ENCODE results near the gene CCR7.

The CCR7 gene

GRCh38 chr17:40560592-40561293 is 4.5 kb downstream of the CCR7 start:
- DNase-seq = no peak

DNA sequence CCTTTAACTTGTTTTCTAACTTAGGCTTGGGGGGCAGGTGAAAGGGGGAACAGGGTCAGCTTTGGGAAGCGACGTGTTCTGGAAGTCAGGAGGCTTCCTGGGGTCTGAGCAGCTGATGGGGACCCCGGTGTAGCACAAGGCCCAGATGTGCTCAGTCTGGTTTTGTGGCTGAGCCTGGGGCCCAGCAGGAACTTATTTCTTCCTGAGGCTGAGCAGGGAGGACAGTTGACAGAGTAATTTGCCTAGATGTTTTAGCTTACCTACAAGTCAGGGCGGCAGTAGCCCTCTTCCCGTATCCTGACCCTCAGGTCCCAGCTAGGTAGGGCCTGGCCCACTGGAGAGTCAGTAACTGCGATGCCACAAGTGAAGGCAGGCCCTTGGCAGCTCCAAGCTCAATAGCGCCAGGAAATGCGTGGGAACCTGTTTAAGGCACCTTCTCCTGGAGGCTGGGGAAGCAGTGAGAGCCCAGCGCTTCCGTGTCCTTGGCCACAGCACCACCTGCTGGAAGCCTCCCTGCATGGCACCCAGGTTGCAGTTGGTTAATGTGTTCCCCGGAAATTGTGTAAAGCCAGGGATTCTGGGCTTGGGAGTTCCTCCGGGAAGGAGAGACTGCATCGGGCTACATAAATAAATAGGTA is 5.2 kb downstream of the CCR7 start:
- DNase-seq = peak; percentile 91

GRCh38 chr17:40559564-40559916 is 5.7 kb downstream of the CCR7 start:
- DNase-seq = no peak

- no peak for DNase-seq
Measured at GRCh38 chr17:40558890-40559563, 6.2 kb downstream of the CCR7 start.

DNA sequence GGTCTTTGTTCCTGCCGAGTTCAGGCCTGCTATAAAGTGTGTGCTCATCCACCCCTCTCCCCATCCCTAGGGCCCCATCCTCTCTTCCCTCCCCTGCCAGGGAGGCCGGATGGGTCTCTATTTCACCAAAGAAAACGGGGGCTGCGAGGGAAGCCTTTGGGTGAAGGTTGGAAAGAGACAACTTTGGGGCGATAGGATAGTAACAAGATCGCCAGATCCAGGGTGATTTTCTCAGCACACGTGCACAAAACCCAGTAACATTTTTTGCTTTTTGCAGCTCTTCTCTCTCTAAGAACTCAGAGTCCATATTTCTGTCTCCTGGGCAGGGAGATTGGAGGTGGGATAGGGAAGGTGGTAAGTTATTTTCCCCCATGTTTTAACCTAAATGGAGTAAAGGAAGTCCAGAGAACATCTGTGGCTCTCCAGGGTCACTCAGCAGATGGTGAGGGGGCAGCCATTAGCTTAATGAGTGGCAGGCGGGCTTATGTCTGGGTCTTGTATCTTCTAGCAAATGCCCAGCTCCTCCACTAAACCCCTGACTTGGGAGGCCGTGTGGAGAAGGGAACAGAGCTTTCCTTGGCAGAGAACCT is 6.9 kb downstream of the CCR7 start:
- DNase-seq = no peak

DNA sequence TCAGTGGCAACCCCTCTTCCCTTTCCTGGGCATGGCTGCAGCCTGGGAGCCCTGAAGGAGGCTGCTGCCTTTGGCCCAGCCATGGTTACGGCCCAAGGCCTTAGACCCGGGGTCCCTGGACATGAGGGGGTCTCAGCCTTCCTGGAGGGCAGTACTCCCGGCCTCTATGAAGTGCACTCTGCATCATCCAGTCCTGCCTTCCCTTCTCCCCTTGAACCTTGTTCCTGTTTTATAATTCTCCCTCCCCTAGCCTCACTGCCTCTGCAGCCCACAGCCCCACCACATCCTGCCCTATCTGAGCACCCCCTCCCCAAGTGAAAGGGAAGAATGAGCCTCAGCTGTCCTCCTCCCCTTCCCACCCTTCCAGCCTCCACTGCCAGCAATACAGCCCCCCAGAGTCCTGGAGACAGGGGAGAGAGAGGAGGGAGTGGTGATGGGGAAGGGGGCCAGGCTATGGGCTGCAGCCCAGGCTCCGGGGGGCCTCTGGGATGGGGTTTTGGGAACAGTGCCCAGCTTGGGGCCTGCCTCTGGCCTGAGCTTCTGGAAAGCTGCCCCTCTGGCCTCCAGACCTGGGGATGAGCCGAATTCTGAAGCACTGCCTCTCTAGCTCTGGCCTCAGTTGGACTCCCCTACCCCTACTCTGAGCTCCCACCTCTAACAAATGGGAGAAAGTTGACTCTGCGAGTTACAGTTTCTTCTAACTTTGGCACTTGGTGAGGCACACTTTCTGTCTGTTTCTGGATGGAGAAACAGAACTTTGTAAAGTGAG is 7.6 kb downstream of the CCR7 start:
- peak; percentile 83 for DNase-seq

DNA sequence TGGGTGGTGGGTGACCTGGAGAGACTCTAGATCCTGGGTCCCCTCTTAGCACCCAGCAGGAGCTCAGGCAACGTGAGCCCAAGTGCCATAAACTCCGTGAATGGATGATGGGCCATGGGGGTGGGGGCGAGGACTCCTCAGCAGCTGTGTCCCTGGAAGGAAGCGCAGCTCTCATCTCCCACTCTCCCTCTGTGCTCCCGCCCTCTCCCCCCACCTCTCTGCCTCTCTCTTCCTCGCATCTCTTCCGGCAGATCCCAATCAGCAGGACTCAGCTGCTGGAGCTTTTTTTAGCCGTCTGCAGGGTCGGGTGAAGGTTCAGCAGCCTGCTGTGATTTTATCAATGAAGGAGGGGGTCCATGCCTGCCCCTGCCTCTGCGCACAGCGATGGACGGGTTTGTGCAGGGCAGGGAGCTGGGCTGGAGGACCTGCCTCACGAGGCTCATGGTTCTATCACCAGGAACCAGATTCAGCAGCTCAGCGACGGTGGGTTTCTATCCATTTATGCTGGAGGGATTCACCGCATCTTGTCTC is 8.3 kb downstream of the CCR7 start:
- DNase-seq = peak; percentile 69

DNA sequence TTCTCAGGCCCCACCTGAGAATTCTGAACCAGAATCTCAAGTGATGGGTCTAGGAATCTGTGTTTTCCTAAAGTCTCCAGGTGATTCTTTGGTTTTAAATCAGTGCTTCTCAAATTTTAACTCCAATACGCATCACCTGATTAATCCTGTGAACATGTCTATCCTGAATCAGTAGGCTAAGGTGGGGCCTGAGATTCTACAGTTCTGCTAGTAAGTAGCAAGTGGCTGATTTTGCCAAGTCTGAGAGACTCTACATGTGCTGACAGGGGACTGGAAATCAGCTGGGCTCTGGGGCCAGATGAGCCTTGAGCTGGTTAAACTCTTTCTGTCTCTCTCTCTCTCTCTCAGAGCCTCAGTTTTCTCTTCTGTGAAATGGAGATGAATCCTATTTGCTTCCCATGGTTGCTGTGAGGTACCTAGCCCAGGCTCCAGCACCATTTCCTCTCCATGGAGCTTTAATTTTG is 9.0 kb downstream of the CCR7 start:
- DNase-seq = no peak

- no peak for DNase-seq
Measured at GRCh38 chr17:40555296-40556190, 9.7 kb downstream of the CCR7 start.

DNA sequence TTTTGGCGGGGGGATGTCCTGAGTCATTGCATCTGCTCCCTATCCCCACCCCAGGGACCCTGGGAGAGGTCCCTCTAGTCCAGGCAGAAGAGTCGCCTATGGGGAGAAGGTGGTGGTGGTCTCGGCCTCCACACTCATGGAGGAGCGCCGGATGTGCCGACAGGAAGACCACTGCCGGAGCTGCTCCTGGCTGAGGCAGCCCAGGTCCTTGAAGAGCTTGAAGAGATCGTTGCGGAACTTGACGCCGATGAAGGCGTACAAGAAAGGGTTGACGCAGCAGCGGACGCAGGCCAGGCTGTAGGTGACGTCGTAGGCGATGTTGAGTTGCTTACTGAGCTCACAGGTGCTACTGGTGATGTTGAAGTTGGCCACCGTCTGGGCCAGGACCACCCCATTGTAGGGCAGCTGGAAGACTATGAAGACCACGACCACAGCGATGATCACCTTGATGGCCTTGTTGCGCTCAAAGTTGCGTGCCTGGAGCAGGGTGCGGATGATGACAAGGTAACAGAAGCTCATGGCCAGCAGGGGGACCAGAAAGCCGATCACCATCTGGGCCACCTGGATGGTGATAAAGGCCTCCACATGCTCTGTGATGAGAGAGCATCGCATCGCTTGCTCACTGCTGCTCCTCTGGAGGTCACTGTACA is 10.5 kb downstream of the CCR7 start:
- DNase-seq = no peak

GRCh38 chr17:40553694-40554534 is 11.4 kb downstream of the CCR7 start:
- DNase-seq = peak; percentile 40

- no peak for DNase-seq
Measured at GRCh38 chr17:40552806-40553693, 12.2 kb downstream of the CCR7 start.

GRCh38 chr17:40551879-40552768 is 13.1 kb downstream of the CCR7 start:
- peak; percentile 50 for DNase-seq

GRCh38 chr17:40551091-40551878 is 14.0 kb downstream of the CCR7 start:
- DNase-seq = peak; percentile 77

DNA sequence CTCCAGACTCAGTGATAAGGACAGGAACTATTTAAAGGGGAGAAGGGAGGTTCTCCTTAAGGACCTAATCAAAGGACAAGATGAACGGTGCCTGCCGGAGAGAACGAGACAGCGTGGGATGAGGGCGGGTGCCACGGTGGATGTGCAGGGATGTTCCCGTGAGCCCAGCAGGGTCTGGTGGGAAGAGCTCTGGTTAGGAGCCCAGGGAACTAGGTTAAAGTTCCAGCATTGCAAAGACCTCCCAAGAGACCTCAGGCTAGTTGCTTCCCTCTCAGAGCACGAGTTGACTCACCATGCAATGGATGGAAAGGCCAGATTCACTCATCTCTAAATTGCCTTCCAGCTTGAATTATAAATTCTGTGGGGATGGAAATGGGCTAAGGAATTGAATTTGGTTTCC is 14.7 kb downstream of the CCR7 start:
- DNase-seq = peak; percentile 25

GRCh38 chr17:40548982-40549685 is 16.1 kb downstream of the CCR7 start:
- peak; percentile 30 for DNase-seq
